ENCODE data around the gene IL34.

DNA sequence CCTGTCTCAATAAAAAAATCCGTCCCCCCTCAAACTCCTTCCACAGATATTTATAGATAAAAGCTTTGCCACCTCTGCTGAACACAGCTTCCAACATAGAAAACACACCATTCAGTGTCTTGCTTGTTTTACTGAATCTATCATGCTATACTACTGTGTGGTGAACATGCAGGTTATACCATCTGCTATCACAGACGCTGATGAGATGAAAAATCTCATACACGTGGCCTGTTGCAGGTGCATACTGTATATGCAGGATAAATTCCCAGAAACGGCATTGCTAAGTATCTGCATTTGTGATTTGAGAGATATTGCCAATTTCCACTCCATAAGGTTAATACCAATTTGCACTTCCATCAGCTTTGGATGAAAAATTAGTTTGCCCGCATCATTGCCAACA lies 30.4 kb upstream of the IL34 start:
- TF ChIP-seq POLR2AphosphoS5 (IDR thresholded peaks at IDR 0.05) (no peak), POLR2A (IDR thresholded peaks at IDR 0.05) (no peak)
- TF ChIP-seq, protein P1, sequence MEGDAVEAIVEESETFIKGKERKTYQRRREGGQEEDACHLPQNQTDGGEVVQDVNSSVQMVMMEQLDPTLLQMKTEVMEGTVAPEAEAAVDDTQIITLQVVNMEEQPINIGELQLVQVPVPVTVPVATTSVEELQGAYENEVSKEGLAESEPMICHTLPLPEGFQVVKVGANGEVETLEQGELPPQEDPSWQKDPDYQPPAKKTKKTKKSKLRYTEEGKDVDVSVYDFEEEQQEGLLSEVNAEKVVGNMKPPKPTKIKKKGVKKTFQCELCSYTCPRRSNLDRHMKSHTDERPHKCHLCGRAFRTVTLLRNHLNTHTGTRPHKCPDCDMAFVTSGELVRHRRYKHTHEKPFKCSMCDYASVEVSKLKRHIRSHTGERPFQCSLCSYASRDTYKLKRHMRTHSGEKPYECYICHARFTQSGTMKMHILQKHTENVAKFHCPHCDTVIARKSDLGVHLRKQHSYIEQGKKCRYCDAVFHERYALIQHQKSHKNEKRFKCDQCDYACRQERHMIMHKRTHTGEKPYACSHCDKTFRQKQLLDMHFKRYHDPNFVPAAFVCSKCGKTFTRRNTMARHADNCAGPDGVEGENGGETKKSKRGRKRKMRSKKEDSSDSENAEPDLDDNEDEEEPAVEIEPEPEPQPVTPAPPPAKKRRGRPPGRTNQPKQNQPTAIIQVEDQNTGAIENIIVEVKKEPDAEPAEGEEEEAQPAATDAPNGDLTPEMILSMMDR (IDR thresholded peaks at IDR 0.05), result no peak
